Measurements from ENCODE around the gene TAS2R50.

Gene TAS2R50

GRCh38 chr12:10960211-10960610 is 26.5 kb downstream of the TAS2R50 start:
- no peak overlapping the region for H3K4me3 ChIP-seq (ENCODE audit: control insufficient read depth, low read depth, low read length)
- no peak for DNase-seq (ENCODE audit: low read depth)
- no peak for TF ChIP-seq CTCF (conservative IDR thresholded peaks at IDR 0.05; ENCODE audit: control insufficient read depth, insufficient read depth, low read depth, low read length)

GRCh38 chr12:10959804-10960203 is 26.9 kb downstream of the TAS2R50 start:
- no peak overlapping the region for H3K4me3 ChIP-seq (ENCODE audit: control insufficient read depth, low read depth, low read length)
- peak; percentile 8 for TF ChIP-seq CTCF (conservative IDR thresholded peaks at IDR 0.05; ENCODE audit: control insufficient read depth, insufficient read depth, low read depth, low read length)
- DNase-seq (ENCODE audit: low read depth), result peak; percentile 36

GRCh38 chr12:10957741-10958140 is 29.0 kb downstream of the TAS2R50 start:
- TF ChIP-seq CTCF (conservative IDR thresholded peaks at IDR 0.05; ENCODE audit: control insufficient read depth, insufficient read depth, low read depth, low read length), result no peak
- H3K4me3 ChIP-seq (ENCODE audit: control insufficient read depth, low read depth, low read length), result no peak overlapping the region
- DNase-seq (ENCODE audit: low read depth), result no peak

- TF ChIP-seq CTCF (conservative IDR thresholded peaks at IDR 0.05; ENCODE audit: control insufficient read depth, insufficient read depth, low read depth, low read length), result no peak
- no peak overlapping the region for H3K4me3 ChIP-seq (ENCODE audit: control insufficient read depth, low read depth, low read length)
- no peak for DNase-seq (ENCODE audit: low read depth)
These were observed 30.6 kb downstream of the TAS2R50 start for GRCh38 chr12:10956085-10956484.

GRCh38 chr12:10952645-10953044 is 34.1 kb downstream of the TAS2R50 start:
- DNase-seq (ENCODE audit: low read depth), result no peak
- TF ChIP-seq CTCF (conservative IDR thresholded peaks at IDR 0.05; ENCODE audit: control insufficient read depth, insufficient read depth, low read depth, low read length), result no peak
- no peak overlapping the region for H3K4me3 ChIP-seq (ENCODE audit: control insufficient read depth, low read depth, low read length)

GRCh38 chr12:10943167-10943566 is 43.5 kb downstream of the TAS2R50 start:
- no peak for TF ChIP-seq CTCF (conservative IDR thresholded peaks at IDR 0.05; ENCODE audit: control insufficient read depth, insufficient read depth, low read depth, low read length)
- no peak overlapping the region for H3K4me3 ChIP-seq (ENCODE audit: control insufficient read depth, low read depth, low read length)
- DNase-seq (ENCODE audit: low read depth), result no peak

Measured in fibroblast of mammary gland (primary cell).